Measurements from ENCODE around the gene PEX3. TPM values are rescaled to one million over a fixed set of nuclear protein-coding genes. Genes with fewer than 3 reads are reported as not detected.

PEX3 gene
- total RNA-seq, 1 donor from 2014 or later: 13.2 TPM

DNA sequence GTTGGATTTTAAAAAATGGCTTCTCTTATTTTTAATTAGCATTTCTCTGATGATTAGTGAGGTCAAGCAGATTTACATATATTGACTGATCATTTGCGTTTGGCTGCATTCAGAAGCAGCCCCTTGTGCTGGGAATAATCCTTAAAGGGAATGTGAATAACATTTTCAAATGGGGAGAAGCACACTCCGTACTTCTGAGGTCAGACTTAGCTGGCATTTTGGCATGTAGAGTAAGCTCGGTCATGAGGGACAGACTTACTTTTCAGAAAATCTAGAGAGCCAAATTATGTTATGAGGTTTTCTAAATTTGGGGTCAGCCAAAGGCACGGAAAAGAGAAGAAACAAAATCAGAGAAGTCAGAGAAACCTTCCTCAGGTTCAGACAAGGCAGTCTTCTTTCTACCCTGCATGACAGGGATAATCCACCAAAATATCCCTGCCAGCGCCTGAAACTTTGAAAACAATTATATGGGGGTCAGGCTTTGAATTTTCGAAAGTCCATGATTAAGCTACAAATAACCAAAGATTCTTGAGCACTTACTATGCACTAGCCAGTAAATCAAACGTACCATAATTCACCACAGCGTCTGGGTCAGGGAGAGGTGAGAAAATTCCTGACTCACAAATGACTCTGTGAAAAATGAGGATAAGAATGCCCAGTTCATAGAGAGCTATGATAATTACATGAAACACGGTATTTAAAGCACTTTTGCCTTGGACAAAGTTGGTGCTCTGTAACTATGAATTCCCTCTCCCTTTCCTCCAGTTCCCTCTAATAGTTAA, 45.0 kb upstream of the PEX3 start:
- no peak overlapping the region for H3K27ac Mint-ChIP-seq (ENCODE audit: unreplicated experiment)
- TF ChIP-seq, protein P1, sequence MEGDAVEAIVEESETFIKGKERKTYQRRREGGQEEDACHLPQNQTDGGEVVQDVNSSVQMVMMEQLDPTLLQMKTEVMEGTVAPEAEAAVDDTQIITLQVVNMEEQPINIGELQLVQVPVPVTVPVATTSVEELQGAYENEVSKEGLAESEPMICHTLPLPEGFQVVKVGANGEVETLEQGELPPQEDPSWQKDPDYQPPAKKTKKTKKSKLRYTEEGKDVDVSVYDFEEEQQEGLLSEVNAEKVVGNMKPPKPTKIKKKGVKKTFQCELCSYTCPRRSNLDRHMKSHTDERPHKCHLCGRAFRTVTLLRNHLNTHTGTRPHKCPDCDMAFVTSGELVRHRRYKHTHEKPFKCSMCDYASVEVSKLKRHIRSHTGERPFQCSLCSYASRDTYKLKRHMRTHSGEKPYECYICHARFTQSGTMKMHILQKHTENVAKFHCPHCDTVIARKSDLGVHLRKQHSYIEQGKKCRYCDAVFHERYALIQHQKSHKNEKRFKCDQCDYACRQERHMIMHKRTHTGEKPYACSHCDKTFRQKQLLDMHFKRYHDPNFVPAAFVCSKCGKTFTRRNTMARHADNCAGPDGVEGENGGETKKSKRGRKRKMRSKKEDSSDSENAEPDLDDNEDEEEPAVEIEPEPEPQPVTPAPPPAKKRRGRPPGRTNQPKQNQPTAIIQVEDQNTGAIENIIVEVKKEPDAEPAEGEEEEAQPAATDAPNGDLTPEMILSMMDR (IDR thresholded peaks at IDR 0.05): no peak
- no peaks in the 10 kb centered on the region for H3K9me3 Mint-ChIP-seq (ENCODE audit: low read depth)
- no peaks in the 10 kb centered on the region for H3K36me3 Mint-ChIP-seq (ENCODE audit: low read depth)
- H3K4me3 Mint-ChIP-seq (ENCODE audit: unreplicated experiment): no peak overlapping the region
- DNase-seq (ENCODE audit: low spot score): no peak
- peaks cover 16% of the 10 kb centered on the region for H3K4me1 Mint-ChIP-seq (ENCODE audit: low read depth)
- no peaks in the 10 kb centered on the region for H3K27me3 Mint-ChIP-seq (ENCODE audit: low read depth)

DNA sequence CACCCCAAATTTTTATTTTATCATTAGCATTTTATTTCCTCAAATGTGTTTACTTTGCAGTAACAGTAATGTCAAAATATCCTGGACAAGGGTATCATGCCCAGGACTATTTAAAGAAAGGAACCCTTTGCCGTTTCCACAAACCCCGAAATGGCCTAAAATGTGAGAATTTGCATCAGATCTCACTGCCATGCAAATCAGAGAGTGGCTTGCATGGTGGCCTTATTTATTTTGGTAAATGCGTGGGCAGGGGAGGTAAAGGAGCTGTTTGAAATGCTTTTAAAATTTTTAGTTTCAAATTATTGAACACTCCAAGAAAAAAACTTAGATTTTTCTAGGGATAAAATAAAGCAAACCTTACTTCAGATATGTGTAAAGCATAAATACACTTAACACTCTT, 43.9 kb upstream of the PEX3 start:
- no peak overlapping the region for H3K4me3 Mint-ChIP-seq (ENCODE audit: unreplicated experiment)
- H3K27ac Mint-ChIP-seq (ENCODE audit: unreplicated experiment): no peak overlapping the region
- no peaks in the 10 kb centered on the region for H3K9me3 Mint-ChIP-seq (ENCODE audit: low read depth)
- TF ChIP-seq, protein P1 (IDR thresholded peaks at IDR 0.05): no peak
- no peaks in the 10 kb centered on the region for H3K27me3 Mint-ChIP-seq (ENCODE audit: low read depth)
- no peak for DNase-seq (ENCODE audit: low spot score)
- H3K4me1 Mint-ChIP-seq (ENCODE audit: low read depth): peaks cover 22% of the 10 kb centered on the region
- no peaks in the 10 kb centered on the region for H3K36me3 Mint-ChIP-seq (ENCODE audit: low read depth)

DNA sequence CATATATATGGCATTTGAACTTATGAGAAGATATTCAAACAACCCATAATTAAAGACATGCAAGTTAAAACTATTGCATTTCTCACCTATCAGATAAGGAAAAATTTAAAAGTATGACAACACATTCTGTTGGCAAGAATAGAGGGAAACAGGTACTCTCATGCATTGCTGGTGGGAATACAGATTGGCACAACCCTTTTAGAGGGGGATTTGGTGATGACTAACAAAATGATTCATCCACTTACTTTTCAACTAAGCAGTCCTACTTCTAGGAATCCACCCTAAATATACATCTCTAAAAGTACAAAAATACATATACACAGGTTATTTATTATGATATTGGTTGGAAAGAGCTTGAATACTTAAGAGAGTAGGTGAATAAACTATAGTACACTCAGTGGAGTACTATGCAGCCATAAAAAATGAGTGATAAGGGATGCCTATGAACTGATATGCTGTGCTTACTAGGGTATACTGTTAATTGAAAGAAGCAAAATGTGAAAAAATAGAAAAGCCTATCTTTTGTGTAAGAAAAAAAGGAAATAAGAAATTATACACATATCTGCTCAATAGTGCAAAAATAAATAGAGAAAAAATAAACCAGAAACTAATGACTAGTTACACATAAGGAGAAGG, 42.3 kb upstream of the PEX3 start:
- Mint-ChIP-seq H3K4me3 (ENCODE audit: unreplicated experiment) (no peak overlapping the region), H3K27me3 (ENCODE audit: low read depth) (peaks cover under 1% of the 10 kb centered on the region), H3K27ac (ENCODE audit: unreplicated experiment) (no peak overlapping the region), H3K9me3 (ENCODE audit: low read depth) (no peaks in the 10 kb centered on the region), H3K36me3 (ENCODE audit: low read depth) (no peaks in the 10 kb centered on the region), H3K4me1 (ENCODE audit: low read depth) (peaks cover 25% of the 10 kb centered on the region)
- no peak for DNase-seq (ENCODE audit: low spot score)
- TF ChIP-seq, protein P1 (IDR thresholded peaks at IDR 0.05): no peak

DNA sequence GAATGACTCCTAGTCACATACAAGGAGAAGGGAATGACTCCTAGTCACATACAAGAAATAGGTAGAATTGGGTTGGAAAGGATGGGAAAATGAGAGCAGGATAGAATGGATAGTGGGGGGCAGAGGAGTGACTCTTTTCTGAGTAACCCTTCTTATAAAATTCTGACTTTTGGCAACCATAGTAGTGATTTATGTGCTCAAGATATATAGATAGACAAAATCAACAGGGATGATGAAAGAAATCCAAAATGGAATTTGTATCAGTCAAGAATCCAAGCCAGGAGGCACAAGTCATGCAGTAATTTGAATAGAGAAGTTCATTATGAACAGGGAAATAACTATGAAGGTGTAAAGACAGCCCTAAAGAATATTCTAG, 41.8 kb upstream of the PEX3 start:
- H3K4me3 Mint-ChIP-seq (ENCODE audit: unreplicated experiment): no peak overlapping the region
- H3K36me3 Mint-ChIP-seq (ENCODE audit: low read depth): no peaks in the 10 kb centered on the region
- peaks cover 25% of the 10 kb centered on the region for H3K4me1 Mint-ChIP-seq (ENCODE audit: low read depth)
- DNase-seq (ENCODE audit: low spot score): no peak
- no peaks in the 10 kb centered on the region for H3K9me3 Mint-ChIP-seq (ENCODE audit: low read depth)
- TF ChIP-seq, protein P1 (IDR thresholded peaks at IDR 0.05): no peak
- peaks cover 3% of the 10 kb centered on the region for H3K27me3 Mint-ChIP-seq (ENCODE audit: low read depth)
- H3K27ac Mint-ChIP-seq (ENCODE audit: unreplicated experiment): no peak overlapping the region

DNA sequence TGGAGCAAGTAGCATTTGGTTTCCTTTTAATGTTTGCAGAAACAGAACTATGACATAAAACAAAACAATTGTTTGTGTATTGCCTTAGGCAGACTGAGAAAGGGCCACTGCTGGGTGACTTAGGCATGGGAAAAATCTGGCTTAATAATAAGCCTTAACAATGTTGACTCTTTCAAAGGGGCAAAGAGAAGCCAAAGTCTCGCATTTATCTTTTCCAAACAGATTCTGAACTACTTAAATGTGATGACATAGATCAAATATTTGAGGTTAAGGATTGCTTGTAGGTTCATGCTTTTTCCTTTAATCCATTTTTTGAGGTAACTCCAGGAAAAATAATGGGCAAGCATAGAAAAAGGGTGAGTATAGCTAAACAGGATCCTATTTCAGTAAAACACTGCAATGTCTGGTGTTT, 39.7 kb upstream of the PEX3 start:
- Mint-ChIP-seq H3K4me3 (ENCODE audit: unreplicated experiment) (no peak overlapping the region), H3K27ac (ENCODE audit: unreplicated experiment) (no peak overlapping the region), H3K4me1 (ENCODE audit: low read depth) (peaks cover 25% of the 10 kb centered on the region), H3K9me3 (ENCODE audit: low read depth) (no peaks in the 10 kb centered on the region), H3K27me3 (ENCODE audit: low read depth) (peaks cover 6% of the 10 kb centered on the region), H3K36me3 (ENCODE audit: low read depth) (no peaks in the 10 kb centered on the region)
- TF ChIP-seq, protein P1 (IDR thresholded peaks at IDR 0.05): no peak
- DNase-seq (ENCODE audit: low spot score): no peak

Measured in chondrocyte (in vitro differentiated cells).